Naive thymus-derived CD8-positive, alpha-beta T cell (primary cell): Measurements from ENCODE around the gene MYL9. TPM values are rescaled to one million over a fixed set of nuclear protein-coding genes. Genes with fewer than 3 reads are reported as not detected.

Experiments
- polyA plus RNA-seq, 3 donors: library from polyadenylated mRNA; unstranded; fragments of 300-500 nt; fragmentation: Illumina TruSeq; gene quantifications; one replicate each; pipeline ENCODE4 v1.2.3, GENCODE V29; 2021
- total RNA-seq, 8 experiments: library from RNA in 2 of 8; stranded (reverse) in 2 of 8; gene quantifications; one replicate each; pipeline ENCODE4 v1.2.3 and lab custom pipeline; 2021 to 2026

MYL9 gene
- total and polyA plus RNA-seq, 5 experiments from 2014 or later = 0.05 TPM; not detected in 4

Other genes with a start within 250 kb of the MYL9 start
- 10 to 100 TPM; 30.5 to 35.0 TPM for gene DLGAP4, start 235.2 kb upstream of the MYL9 start, total RNA-seq
- gene DLGAP4, start 235.2 kb upstream of the MYL9 start, polyA plus RNA-seq = 10 to 100 TPM in 2 of 3 donors, 1 to 10 TPM in 1; 9.3 to 16.6 (median 12.5) TPM
- 10 to 100 TPM; 37.8 to 38.4 TPM for gene TGIF2, start 32.1 kb downstream of the MYL9 start, total RNA-seq
- 10 to 100 TPM; 25.7 to 36.8 (median 30.8) TPM for gene TGIF2, start 32.1 kb downstream of the MYL9 start, polyA plus RNA-seq
- 10 to 100 TPM; 58.1 to 59.7 TPM for gene RAB5IF, start 64.3 kb downstream of the MYL9 start, total RNA-seq
- 100 to 1,000 TPM; 113 to 141 (median 138) TPM for gene RAB5IF, start 64.3 kb downstream of the MYL9 start, polyA plus RNA-seq
- 10 to 100 TPM; 34.3 to 34.4 TPM for gene SLA2, start 104.7 kb downstream of the MYL9 start, total RNA-seq
- 10 to 100 TPM; 18.9 to 22.2 (median 19.1) TPM for gene SLA2, start 104.7 kb downstream of the MYL9 start, polyA plus RNA-seq
- gene NDRG3, start 204.6 kb downstream of the MYL9 start, total RNA-seq = 10 to 100 TPM; 28.9 to 32.8 TPM
- gene NDRG3, start 204.6 kb downstream of the MYL9 start, polyA plus RNA-seq = 10 to 100 TPM; 40.0 to 44.5 (median 40.3) TPM
- 10 to 100 TPM; 12.3 to 12.6 TPM for gene DSN1, start 232.2 kb downstream of the MYL9 start, total RNA-seq
- 10 to 100 TPM in 1 of 3 donors, 1 to 10 TPM in 2; 8.6 to 10.4 (median 8.7) TPM for gene DSN1, start 232.2 kb downstream of the MYL9 start, polyA plus RNA-seq